NCI-H1417 (cell line): ENCODE data around the gene TPO.
"Not testable (repeated sequence)": the region's sequence is repeated elsewhere in the genome, so short reads cannot be mapped to it uniquely, and the experiment has no call there.

Source experiments
- DNase-seq, 3 experiments: peaks; one replicate each; lab custom pipeline; 2025; lab: John Stamatoyannopoulos, UW

TPO gene

GRCh38 chr2:1556776-1557466, 143.7 kb downstream of the TPO start:
- peak in 1 of 3 experiments; percentile 15 for DNase-seq

GRCh38 chr2:1557467-1557820, 144.2 kb downstream of the TPO start:
- DNase-seq = no peak

- DNase-seq = no peak
These were observed 146.4 kb downstream of the TPO start for GRCh38 chr2:1559589-1560175.

GRCh38 chr2:1561259-1561658, 148.0 kb downstream of the TPO start:
- no peak for DNase-seq

GRCh38 chr2:1561811-1562421, 148.7 kb downstream of the TPO start:
- no peak for DNase-seq

GRCh38 chr2:1563084-1563857, 150.0 kb downstream of the TPO start:
- DNase-seq = peak in 1 of 3 experiments; percentile 33

GRCh38 chr2:1563943-1564891, 151.0 kb downstream of the TPO start:
- no peak for DNase-seq

GRCh38 chr2:1567556-1568344, 154.5 kb downstream of the TPO start:
- DNase-seq = no peak

- not testable (repeated sequence) for DNase-seq
These were observed 155.0 kb downstream of the TPO start for GRCh38 chr2:1568345-1568668.

- DNase-seq = no peak
These were observed 156.7 kb downstream of the TPO start for GRCh38 chr2:1569879-1570450.

- no peak for DNase-seq
These were observed 158.5 kb downstream of the TPO start for GRCh38 chr2:1571477-1572417.

GRCh38 chr2:1572638-1573037, 159.4 kb downstream of the TPO start:
- no peak for DNase-seq

- DNase-seq = no peak
These were observed 164.6 kb downstream of the TPO start for GRCh38 chr2:1577846-1578245.

- DNase-seq = not testable (repeated sequence)
These were observed 168.1 kb downstream of the TPO start for GRCh38 chr2:1581257-1581964.

GRCh38 chr2:1581965-1582625, 168.8 kb downstream of the TPO start:
- DNase-seq = no peak

- no peak for DNase-seq
These were observed 169.7 kb downstream of the TPO start for GRCh38 chr2:1582891-1583341.

- no peak for DNase-seq
These were observed 170.8 kb downstream of the TPO start for GRCh38 chr2:1584051-1584531.
